Activated gamma-delta T cell treated with anti-CD3 and anti-CD28 coated beads, Interleukin-2, amount 50 U/mL, for 16 hours (primary cell): ENCODE data around the gene ZBTB49.

Source experiments
- DNase-seq: peaks from one replicate; pipeline ENCODE4 v3.0.0-alpha.2; 2020; ENCODE audit warnings: low read depth

Gene ZBTB49

GRCh38 chr4:4358093-4358854 is 68.2 kb downstream of the ZBTB49 start:
- DNase-seq = no peak

GRCh38 chr4:4361883-4362282 is 71.8 kb downstream of the ZBTB49 start:
- no peak for DNase-seq

GRCh38 chr4:4362991-4363697 is 73.1 kb downstream of the ZBTB49 start:
- no peak for DNase-seq

- DNase-seq = no peak
Observed at GRCh38 chr4:4364061-4364460, 74.0 kb downstream of the ZBTB49 start.

GRCh38 chr4:4364486-4365208 is 74.6 kb downstream of the ZBTB49 start:
- DNase-seq = no peak

GRCh38 chr4:4368809-4369580 is 78.9 kb downstream of the ZBTB49 start:
- no peak for DNase-seq
